Stimulated activated CD8-positive, alpha-beta memory T cell treated with anti-CD3 and anti-CD28 coated beads, Interleukin-15, amount 100 ng/mL, for 48 hours (primary cell): ENCODE results near the gene ITGA7.
"Not testable (repeated sequence)": the region's sequence is repeated elsewhere in the genome, so short reads cannot be mapped to it uniquely, and the experiment has no call there.

Source experiments
- DNase-seq, 2 donors: peaks; one replicate each; pipeline ENCODE4 v3.0.0-alpha.2; 2020; ENCODE audit warnings: low read depth in 2 of 2

Gene ITGA7

DNA sequence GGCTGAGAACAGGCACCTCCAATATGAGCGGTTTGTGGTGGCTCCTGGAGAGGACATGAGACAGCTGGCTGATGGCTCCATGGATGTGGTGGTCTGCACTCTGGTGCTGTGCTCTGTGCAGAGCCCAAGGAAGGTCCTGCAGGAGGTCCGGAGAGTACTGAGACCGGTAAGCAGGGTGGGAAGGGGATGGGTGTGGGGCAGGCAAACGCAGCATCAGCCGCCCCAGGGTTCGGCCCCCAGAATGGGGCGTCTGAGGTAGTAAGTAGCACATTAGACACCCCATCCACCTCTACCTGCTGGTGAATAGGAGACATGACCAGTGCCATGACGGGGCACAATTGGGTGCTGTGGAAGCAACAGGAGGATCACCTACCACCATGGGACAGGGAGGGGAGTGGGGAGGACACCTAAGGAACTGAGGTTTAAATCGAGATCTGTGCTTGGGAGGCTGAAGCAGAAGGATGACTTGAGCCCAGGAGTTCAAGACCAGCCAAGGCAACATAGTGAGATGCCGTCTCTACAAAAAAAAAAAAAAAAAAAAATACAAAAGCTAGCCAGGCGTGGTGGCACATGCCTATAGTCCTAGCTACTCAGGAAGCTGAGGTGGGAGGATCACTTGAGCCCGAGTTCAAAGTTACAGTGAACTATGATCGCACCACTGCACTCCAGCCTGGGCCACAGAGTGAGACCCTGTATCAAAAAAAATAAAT is 25.5 kb downstream of the ITGA7 start:
- no peak for DNase-seq

DNA sequence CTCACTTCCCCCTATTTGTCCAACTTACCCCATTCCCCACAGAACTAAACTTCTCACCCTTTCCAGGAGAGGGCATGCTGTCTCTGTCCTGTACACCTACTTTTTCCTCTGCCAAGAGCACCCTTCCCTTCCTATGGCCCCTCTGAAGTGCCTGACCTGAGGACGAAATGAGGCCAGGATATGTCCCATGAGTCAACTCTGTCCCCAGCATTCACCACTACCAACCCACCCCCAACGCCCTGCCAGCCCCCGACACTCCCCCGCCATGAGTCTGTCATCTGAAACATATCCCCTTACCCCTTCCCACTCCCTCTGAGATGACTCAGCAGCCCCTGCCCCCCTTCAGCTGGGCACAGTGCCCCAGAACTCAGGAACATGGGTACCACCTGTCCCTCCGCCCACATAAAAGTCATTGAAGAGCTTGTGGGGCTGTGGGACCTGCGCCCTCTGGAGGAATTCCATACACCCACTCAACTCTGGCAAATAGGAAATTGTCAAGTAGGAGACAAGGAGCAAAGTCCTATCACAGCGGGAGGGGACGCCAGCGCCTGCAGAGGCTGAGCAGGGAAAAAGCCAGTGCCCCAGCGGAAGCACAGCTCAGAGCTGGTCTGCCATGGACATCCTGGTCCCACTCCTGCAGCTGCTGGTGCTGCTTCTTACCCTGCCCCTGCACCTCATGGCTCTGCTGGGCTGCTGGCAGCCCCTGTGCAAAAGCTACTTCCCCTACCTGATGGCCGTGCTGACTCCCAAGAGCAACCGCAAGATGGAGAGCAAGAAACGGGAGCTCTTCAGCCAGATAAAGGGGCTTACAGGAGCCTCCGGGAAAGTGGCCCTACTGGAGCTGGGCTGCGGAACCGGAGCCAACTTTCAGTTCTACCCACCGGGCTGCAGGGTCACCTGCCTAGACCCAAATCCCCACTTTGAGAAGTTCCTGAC is 26.3 kb downstream of the ITGA7 start:
- DNase-seq: no peak

DNA sequence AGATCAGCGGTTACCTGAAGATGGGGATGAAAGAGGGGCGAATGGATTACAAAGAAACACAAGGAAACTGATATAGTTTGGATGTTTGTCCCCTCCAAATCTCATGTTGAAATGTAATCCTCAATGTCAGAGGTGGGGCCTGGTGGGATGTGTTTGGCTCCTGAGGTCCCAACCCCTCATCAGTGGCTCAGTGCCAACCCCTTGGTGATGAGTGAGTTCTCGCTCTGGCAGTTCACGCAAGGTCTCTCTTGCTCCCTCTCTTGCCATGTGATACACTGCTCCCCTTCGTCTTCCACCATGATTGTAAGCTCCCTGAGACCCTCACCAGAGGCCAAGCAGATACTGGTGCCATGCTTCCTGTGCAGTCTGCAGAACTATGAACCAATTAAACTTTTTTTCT is 28.0 kb downstream of the ITGA7 start:
- no peak for DNase-seq

DNA sequence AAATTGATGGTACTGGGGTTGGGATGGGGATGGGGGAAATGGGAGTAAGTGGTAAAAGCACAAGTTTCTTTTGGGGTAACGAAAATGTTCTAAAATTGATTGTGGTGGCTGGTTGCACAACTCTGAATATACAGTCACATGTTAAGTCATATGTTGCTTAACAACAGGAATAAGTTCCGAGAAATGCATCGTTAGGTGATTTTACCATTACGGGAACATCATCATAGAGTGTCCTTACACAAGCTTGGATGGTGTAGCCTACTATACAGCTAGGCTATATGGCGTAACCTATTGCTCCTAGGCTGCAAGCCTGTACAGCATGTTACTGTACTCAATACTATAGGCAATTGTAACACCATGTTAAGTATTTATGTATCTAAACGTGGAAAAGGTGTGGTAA is 31.0 kb downstream of the ITGA7 start:
- DNase-seq: no peak

DNA sequence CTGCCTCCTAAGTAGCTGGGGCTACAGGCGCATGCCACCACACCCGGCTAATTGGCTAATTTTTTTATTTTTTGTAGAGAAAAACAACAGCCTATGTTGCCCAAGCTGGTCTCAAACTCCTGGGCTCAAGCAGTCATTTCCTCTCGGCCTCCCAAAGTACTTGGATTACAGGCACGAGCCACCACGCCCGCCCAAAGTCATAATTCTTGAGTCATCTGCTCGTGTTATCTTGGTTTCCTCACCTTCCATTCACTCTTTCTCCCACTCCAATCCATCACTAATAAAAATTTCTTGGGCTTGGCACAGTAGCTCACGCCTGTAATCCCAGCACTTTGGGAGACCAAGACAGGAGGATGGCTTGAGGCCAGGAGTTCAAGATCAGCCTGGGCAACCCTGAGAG is 32.0 kb downstream of the ITGA7 start:
- DNase-seq: no peak

DNA sequence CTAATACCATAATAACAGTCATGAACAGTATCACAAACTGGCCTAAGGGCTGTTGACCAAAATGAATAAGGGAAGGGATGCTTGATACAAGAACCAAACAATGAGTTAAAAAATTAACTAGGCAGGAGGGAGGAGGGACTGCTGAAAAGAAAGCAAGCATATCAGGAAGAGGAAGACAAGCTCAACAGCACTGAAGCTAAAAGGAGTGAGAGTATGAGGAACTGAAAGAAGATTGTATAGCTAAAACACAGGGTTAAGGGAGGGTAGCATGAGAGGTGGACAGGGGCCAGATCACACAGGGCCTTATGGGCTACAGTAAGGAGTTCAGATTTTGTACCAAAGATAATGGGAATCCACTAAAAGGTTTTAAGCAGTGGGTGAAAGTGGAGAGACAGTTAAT is 34.1 kb downstream of the ITGA7 start:
- DNase-seq: no peak

DNA sequence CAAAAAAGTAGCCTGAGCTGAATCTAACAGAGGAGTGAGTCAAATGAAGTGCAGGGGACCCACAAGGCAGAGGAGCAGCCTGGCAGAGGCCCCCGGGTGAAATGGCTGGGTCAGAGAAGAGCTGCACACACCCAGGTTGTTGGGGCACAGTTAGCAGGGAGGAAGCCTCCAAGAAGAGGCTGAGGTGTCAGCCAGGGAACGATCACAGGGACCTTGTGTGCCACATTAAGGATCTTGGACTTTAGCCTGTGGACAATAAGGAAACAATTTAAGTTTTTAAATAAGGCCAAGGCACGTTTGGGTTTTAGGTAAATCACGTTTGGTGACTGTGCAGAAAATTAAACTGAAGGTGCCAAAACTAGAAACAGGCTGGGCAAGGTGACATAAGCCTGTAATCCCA is 36.0 kb downstream of the ITGA7 start:
- no peak for DNase-seq

DNA sequence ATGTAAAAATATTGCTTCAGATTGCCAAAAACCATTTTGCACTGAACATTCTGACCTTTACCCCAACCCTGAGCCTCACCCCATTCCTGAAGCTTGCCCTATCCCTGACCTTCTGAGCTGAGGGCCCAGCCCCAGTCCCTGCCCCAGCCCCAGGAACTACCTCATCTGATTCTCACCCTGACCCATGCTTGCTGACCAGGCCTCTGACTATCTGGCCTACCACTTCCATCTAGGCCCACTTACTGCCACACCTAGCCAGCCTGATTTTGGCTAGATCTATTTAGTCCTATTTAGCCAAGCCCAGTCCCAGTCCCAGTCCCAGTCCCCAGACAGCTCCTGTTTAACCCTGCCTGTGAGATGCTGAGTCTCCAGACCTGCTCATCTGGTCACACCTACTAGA is 37.4 kb downstream of the ITGA7 start:
- no peak for DNase-seq

DNA sequence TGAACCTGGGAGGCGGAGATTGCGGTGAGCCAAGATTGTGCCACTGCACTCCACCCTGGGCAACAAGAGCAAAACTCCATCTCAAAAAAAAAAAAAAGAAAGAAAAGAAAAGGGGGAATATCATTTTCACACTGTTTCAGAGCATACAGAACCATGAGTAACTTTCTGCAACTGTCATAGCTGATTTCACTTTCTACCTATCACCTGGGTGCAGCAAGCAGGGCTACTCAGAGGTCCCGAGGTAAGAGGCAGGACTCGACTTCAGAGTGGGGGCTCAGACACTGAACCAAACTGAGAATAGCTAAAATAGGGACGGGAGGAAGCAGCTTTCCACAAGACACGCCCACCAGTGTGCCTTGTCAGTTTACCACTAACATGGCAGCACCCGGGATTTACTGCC is 41.2 kb downstream of the ITGA7 start:
- no peak for DNase-seq

DNA sequence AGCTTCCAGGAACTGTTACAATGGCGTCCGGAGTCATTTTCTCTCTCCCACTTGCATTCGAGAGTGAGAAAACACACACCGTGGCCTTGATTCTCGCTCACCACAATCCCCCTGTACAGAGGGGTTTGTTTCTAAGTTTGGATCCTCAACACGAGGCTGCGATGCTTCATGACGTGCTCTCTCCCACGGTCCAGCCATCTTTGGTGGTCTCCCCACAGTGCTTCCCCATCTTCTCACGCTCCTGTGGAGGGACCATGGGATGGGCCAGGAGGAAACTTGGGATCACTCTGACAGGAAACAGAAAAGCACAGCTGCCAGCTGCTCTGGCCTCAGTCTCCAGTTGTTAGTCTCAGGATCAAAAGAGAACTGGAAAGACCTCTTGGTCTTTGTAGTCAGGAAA is 42.9 kb downstream of the ITGA7 start:
- DNase-seq: no peak

DNA sequence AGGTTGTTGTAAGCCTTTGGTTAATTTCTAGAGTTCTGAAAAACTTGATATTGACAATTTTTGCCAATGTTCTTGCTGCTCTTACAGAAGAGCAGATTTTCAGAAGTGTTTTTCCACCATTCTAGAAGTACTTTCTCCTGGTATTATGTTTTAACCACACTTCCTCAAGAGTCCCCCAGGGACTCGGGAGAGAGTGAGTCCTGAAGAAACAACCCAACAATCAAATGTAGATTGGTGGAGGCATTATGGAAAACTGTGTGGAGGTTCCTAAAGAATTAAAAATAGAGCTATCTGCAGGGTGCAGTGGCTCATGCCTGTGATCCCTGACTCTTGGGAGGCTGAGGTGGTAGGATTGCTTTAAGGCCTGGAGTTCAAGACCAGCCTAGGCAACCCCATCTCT is 44.3 kb downstream of the ITGA7 start:
- DNase-seq: no peak

DNA sequence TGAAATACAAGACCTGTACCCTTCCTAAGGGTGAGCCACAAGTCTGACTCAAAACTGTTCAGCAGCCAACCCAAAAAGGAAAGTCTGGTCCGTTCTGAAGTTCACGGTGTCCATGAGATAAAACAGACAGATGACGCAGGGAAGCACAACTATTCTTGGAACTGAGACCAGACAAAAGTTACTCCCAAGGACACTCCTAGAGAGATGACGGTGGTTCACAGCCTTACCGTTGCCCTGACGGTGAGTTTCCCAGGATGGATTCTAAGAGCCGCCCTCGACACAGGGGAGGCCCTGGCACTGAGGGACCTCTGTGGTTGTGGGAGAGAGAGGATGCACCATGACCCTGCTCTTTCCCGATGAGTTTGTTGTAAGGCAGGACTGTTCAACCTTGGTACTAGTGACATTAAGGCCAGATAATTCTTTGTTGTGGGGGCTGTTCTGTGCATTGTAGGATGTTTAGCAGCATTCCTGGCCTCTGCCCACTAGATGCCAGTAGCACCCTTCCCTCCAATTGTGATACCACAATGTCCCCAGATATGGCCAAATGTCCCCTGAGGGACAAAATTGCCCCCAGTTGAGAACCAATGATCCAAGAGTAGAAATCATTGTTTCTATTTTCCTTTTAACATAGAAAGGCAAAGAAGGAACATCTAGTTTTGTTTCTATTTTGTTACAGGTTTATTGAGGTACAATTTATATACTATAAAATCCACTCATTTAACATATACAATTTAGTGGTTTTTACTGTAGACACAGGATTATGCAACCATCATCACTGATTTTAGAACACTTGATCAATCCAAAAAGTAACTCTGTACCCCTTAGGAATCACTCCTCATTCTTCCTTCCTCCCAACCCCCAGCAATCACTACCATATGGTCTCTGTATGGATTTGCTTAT is 48.0 kb downstream of the ITGA7 start:
- no peak for DNase-seq

DNA sequence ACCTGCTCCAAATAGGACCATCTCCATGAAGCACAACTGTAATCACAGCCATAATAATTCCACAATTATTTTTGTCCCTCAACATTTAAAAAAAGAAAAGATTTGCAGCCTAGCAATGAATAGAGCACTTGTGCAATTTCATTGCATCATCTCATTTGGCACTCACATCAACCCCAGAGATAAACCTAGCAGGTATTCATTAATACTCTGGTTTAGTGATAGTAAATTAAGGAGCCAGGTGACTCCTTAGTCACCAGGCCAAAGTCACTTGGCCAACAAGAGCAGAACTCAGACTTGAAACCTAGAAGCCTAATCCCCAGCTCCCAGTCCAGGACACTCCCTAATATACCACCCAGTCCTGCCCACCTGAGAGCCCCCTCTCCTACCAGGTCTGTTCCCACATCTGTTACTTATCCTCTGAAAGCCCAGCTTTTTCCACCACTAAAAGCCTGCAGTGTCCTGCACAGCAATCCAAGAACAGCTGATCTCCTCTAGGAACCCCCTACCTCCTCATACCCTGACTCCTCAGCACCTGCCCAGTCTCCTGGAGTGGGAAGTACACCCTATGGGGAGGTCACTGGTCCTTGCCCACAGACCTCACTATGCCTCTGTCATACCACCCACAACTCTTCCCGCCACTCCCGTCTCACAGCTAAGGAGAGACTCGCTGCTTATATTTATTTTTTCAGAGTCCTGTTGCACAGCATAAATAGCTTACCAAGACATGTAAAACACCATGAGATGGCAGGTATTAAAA is 48.9 kb downstream of the ITGA7 start:
- no peak for DNase-seq

DNA sequence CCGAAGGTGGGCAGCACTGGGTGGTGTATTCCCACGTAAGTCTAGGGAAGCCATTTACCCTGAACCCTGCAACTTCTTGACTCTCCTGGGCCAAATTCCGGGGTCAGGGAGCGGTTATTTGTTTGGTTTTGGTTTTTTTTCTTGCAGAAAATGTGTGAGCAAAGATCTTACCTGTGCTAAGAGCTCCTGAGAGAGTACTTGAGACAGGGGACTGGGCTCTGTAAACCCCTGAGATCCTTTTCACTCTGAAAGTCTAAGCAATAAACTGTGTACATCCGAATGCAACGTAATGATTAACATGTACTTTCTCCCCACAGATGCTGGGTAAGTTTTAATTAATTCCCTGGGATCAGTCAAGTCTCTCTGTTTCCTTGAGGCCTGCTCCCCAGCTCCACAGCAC is 49.5 kb downstream of the ITGA7 start:
- no peak for DNase-seq

DNA sequence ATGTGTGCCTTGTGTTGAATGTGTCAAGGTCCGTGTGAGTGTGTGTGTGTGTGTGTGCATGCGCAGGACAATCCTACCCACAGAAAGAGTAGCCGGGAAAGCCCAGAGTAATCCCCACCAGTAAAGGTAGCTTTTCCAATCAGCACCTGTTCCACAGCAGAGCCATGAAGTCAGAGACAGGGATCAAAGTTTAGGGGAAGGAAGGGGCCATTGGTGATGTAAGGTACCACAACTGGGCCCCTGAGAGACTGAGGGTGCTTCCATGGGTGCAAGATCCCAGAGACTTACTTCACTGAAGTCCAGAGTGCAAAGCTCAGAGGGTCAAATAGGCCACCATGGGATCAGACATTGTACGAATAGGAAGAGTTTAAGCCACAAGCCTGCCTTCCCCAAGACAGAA is 50.5 kb downstream of the ITGA7 start:
- DNase-seq: no peak

DNA sequence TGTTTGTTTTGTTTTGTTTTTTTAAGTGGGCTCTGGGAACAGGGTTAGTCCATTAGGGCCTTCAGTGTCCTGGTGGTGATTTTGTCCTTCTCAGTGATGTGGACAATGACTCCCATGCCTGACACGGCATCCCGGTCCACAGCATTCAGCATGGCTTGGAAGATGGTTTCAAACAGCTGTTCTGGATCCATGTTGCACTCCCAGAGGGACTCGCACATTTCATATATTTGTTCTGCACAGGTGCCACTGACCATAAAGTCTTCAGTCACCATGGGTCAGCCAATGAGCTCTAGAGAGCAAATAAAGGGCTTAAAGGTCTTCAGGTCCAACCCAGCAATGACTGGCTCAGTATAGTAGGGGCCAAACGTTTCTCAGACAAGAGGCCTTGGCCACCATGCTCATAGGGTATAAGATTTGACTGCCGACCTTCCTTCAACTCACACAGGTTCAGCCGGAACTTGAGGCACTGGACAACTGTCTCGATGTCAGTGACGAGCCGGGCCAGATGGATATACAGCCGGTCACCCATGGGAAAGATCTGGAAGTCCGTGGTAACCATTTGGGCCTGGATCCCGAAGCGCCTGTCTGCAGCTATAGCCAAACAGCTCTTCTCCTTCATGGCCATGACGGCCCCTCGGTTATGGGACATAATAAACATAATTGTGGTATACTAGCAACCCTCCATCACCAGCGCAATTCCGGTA is 53.0 kb downstream of the ITGA7 start:
- no peak for DNase-seq

DNA sequence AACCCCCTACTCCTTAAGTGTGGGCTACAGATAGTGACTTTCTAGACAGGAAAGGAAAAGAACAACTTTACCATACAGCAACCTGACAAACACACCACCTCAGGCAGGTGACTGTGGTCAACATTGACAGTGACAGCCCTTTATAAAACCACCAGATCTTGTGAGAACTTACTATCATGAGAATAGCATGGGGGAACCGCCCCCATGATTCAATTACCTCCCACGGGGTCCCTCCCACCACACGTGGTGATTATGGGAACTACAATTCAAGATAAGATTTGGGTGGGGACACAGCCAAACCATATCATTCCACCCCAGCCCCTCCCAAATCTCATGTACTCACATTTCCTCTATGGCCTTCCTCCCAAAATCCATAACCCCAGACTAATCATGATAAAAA is 54.7 kb downstream of the ITGA7 start:
- DNase-seq: no peak

DNA sequence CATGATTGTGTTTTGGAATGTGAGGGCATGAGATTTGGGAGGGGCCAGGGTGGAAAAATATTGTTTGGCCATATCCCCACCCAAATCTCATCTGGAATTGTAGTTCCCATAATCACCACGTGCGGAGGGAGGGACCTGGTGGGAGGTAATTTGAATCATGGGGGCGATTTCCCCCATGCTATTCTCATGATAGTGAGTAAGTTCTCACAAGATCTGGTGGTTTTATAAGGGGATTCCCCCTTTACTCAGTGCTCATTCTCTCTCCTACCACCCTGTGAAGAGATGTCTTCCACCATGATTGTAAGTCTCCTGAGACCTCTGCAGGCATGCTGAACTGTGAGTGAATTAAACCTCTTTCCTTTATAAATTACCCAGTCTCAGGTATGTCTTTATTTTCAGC is 55.4 kb downstream of the ITGA7 start:
- DNase-seq: no peak

DNA sequence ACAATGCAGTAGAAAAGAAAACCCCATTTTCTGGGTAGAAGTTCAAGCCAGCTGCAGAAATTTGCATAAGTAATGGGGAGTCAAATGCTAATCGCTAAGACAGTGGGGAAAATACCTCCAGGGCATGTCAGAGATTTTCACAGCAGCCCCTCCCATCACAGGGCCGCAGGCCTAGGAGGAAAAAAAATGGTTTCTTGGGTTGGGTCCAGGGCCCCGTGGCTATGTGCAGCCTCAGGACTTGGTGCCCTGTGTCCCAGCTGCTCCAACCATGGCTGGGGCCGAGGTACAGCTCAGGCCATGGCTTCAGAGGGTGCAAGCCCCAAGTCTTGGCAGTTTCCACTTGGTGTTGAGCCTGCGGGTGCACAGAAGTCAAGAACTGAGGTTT is 56.4 kb downstream of the ITGA7 start:
- no peak for DNase-seq

DNA sequence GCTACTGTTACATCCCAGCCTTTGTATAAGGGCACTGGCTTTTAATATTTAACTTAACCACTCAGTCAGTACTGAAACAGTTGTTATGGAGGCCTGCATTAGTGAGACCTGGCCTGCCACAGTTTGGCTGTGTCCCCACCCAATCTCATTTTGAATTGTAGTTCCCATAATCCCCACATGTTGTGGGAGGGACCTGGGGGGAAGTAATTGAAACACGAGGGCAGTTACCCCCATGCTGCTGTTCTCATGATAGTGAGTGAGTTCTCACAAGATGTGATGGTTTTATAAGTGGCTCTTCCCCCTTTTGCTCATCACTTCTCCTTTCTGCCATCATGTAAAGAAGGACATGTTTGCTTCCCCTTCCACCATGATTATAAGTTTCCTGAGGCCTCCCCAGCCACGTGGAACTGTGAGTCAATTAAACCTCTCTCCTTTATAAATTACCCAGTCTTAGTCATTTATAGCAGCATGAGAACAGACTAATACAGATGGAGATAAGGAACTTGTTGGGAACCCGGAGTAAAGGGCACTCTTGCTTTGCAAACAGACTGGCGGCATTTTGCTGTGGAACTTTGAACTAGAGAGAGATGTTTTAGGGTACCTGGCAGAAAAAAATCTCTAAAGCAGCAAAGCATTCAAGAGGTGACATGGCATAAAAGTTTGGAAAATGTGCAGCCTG is 56.9 kb downstream of the ITGA7 start:
- DNase-seq: not testable (repeated sequence)
